Right lung (tissue), 10 donors: ENCODE data around the gene MARVELD3. TPM values are rescaled to one million over a fixed set of nuclear protein-coding genes. Genes with fewer than 3 reads are reported as not detected.
"Not testable (repeated sequence)": the region's sequence is repeated elsewhere in the genome, so short reads cannot be mapped to it uniquely, and the experiment has no call there.

Source experiments
- DNase-seq, 2 donors: peaks; one replicate each; pipeline ENCODE4 v3.0.0-alpha.2; 2013
- long read RNA-seq, 8 donors: transcript quantifications; one replicate each; lab custom pipeline, GENCODE V29; 2026
- polyA plus RNA-seq, 5 donors: library from polyadenylated mRNA; unstranded; fragments of 120-200 nt; gene quantifications; one replicate each; pipeline versions ENCODE4 v1.2.1 to v1.2.3, GENCODE V29; 2013; ENCODE audit warnings: inconsistent platforms in 1 of 5, low replicate concordance in 1 of 5; ENCODE audit not compliant: insufficient read length in 5 of 5, insufficient read depth in 1 of 5

MARVELD3 gene
- polyA plus RNA-seq, result 1 to 10 TPM; 6.2 to 9.4 (median 8.1) TPM
- long read RNA-seq, donor 1, partial matches to known transcripts, result 0 of 6 reads
- long read RNA-seq, donor 1, other reads (novel, unspliced or antisense), result 0 of 6 reads
- long read RNA-seq, donor 2, partial matches to known transcripts, result 0 of 4 reads
- long read RNA-seq, donor 2, other reads (novel, unspliced or antisense), result 0 of 4 reads
- long read RNA-seq, donor 3, partial matches to known transcripts, result 7 of 11 reads
- long read RNA-seq, donor 3, other reads (novel, unspliced or antisense), result 0 of 11 reads
- long read RNA-seq, donor 4, partial matches to known transcripts, result 0 of 3 reads
- long read RNA-seq, donor 4, other reads (novel, unspliced or antisense), result 0 of 3 reads
- long read RNA-seq, donor 5, partial matches to known transcripts, result 80 of 89 reads
- long read RNA-seq, donor 5, other reads (novel, unspliced or antisense), result 0 of 89 reads
- long read RNA-seq, donor 6, transcript MARVELD3-201 (3 exons, 2,912 nt), result major isoform, 5 of 8 reads
- long read RNA-seq, donor 6, partial matches to known transcripts, result 0 of 8 reads
- long read RNA-seq, donor 6, other reads (novel, unspliced or antisense), result 0 of 8 reads
- long read RNA-seq, donor 7, partial matches to known transcripts, result 72 of 75 reads
- long read RNA-seq, donor 7, other reads (novel, unspliced or antisense), result 0 of 75 reads
- long read RNA-seq, donor 8, partial matches to known transcripts, result 0 of 1 reads
- long read RNA-seq, donor 8, other reads (novel, unspliced or antisense), result 0 of 1 reads

- peak; percentile 60 to 66 for DNase-seq
Observed at GRCh38 chr16:71626018-71626857, at the start of gene MARVELD3. TSS of gene MARVELD3 (plus strand) at chr16:71626184. CDS start at chr16:71626230, 46 bp downstream.

- DNase-seq, result no peak
Observed at GRCh38 chr16:71576971-71577370, 49.0 kb upstream of the MARVELD3 start, which contains the start of gene TAT. TSS of gene TAT (minus strand) at chr16:71577092. CDS start at chr16:71576415, 677 bp downstream.

- not testable (repeated sequence) for DNase-seq
Observed at GRCh38 chr16:71582553-71582848, 43.5 kb upstream of the MARVELD3 start.

- DNase-seq, result no peak
Observed at GRCh38 chr16:71584543-71585317, 41.3 kb upstream of the MARVELD3 start.

- no peak for DNase-seq
Observed at GRCh38 chr16:71585318-71585703, 40.7 kb upstream of the MARVELD3 start.

- DNase-seq, result not testable (repeated sequence)
Observed at GRCh38 chr16:71589334-71589733, 36.6 kb upstream of the MARVELD3 start.

- DNase-seq, result not testable (repeated sequence)
Observed at GRCh38 chr16:71590071-71590470, 35.9 kb upstream of the MARVELD3 start.

GRCh38 chr16:71590584-71590983 is 35.4 kb upstream of the MARVELD3 start:
- DNase-seq, result no peak

- DNase-seq, result no peak
Observed at GRCh38 chr16:71591917-71592316, 34.1 kb upstream of the MARVELD3 start.

- DNase-seq, result no peak
Observed at GRCh38 chr16:71593048-71593999, 32.7 kb upstream of the MARVELD3 start.

- no peak for DNase-seq
Observed at GRCh38 chr16:71594000-71594646, 31.9 kb upstream of the MARVELD3 start.

- DNase-seq, result not testable (repeated sequence)
Observed at GRCh38 chr16:71595340-71595826, 30.6 kb upstream of the MARVELD3 start.

- not testable (repeated sequence) for DNase-seq
Observed at GRCh38 chr16:71598426-71598825, 27.6 kb upstream of the MARVELD3 start.

GRCh38 chr16:71600822-71601221 is 25.2 kb upstream of the MARVELD3 start:
- no peak for DNase-seq

- no peak for DNase-seq
Observed at GRCh38 chr16:71609066-71609465, 16.9 kb upstream of the MARVELD3 start.

- no peak for DNase-seq
Observed at GRCh38 chr16:71610447-71610846, 15.5 kb upstream of the MARVELD3 start.

- peak; percentile 35 to 44 for DNase-seq
Observed at GRCh38 chr16:71610936-71611871, 14.8 kb upstream of the MARVELD3 start.

- DNase-seq, result not testable (repeated sequence)
Observed at GRCh38 chr16:71614956-71615355, 11.0 kb upstream of the MARVELD3 start.
